H1 (cell line): ENCODE data around the gene TGFBRAP1. TPM values are rescaled to one million over a fixed set of nuclear protein-coding genes. Genes with fewer than 3 reads are reported as not detected.

Experiments used
- ASH2L ChIP-seq: fragments of 200-600, 300-600 bp; sonication (generic); IDR thresholded peaks from one replicate; pipeline ENCODE4 v1.7.1; 2017; ENCODE audit warnings: low read length
- CHD7 ChIP-seq: fragments of 300-600 bp; sonication (generic); IDR thresholded peaks from 2 replicates; pipeline ENCODE4 v1.7.1; 2012; ENCODE audit warnings: low read length, moderate library complexity, mild to moderate bottlenecking, inconsistent platforms; ENCODE audit not compliant: insufficient replicate concordance
- FOSL1 ChIP-seq: IDR thresholded peaks from 2 replicates; pipeline ENCODE4 v1.6.1; 2011; ENCODE audit warnings: mild to moderate bottlenecking, low read depth, low read length, moderate library complexity; ENCODE audit not compliant: insufficient read depth
- JUN ChIP-seq: IDR thresholded peaks from 2 replicates; pipeline ENCODE4 v1.6.1; 2011; ENCODE audit warnings: low read depth, mild to moderate bottlenecking, improper control_type of control experiment, low read length
- KDM5A ChIP-seq: fragments of 200-600 bp; IDR thresholded peaks from 2 replicates; pipeline ENCODE4 v1.7.1; 2012; ENCODE audit warnings: mild to moderate bottlenecking, low read length, inconsistent platforms, mixed read lengths
- NANOG ChIP-seq: IDR thresholded peaks from 2 replicates; pipeline ENCODE4 v1.6.1; 2011; ENCODE audit warnings: low read length, low read depth, mild to moderate bottlenecking, inconsistent platforms; ENCODE audit not compliant: insufficient read depth, poor library complexity, severe bottlenecking
- RAD21 ChIP-seq, 2 experiments: IDR thresholded peaks in 1 of 2; conservative IDR thresholded peaks in 1 of 2; 2 replicates each; pipeline ENCODE4 v1.6.1; 2011; ENCODE audit warnings: low read depth in 2 of 2, low read length in 2 of 2, improper control_type of control experiment in 1 of 2, inconsistent platforms in 1 of 2, mild to moderate bottlenecking in 1 of 2, moderate library complexity in 1 of 2
- RBBP5 ChIP-seq: IDR thresholded peaks from 2 replicates; pipeline ENCODE4 v1.7.1; 2012; ENCODE audit warnings: low read depth, mild to moderate bottlenecking, inconsistent platforms, low read length, moderate library complexity, borderline replicate concordance
- TEAD4 ChIP-seq: IDR thresholded peaks from 2 replicates; pipeline ENCODE4 v1.6.1; 2012; ENCODE audit warnings: low read depth, low read length, inconsistent platforms, mixed read lengths
- ZNF274 ChIP-seq: IDR thresholded peaks from 2 replicates; pipeline ENCODE4 v1.7.0; 2012; ENCODE audit warnings: low read length, borderline replicate concordance; ENCODE audit errors: extremely low read depth
- polyA plus RNA-seq, 7 experiments: library from polyadenylated mRNA; depleted of rRNA in 3 of 7; stranded (reverse) in 5 of 7; unstranded in 2 of 7; fragments of >200 nt in 5 of 7; fragments of 200-250 nt in 2 of 7; gene quantifications; 1 replicate in 5 of 7; 2 replicates in 1 of 7; 4 replicates in 1 of 7; pipeline versions ENCODE4 v1.2.1 to v1.2.3, GENCODE V29; 2011 to 2013; ENCODE audit warnings: missing spikeins in 2 of 7, mixed read lengths in 2 of 7
- total RNA-seq: library from RNA; stranded (reverse); fragmentation: NEBNext Ultra II Directional; extraction: Animal tissue kit (Norgen Biotek cat#: 25700); gene quantifications from 2 replicates; pipeline ENCODE4 v1.2.1, GENCODE V29; 2021

Gene TGFBRAP1
- total and polyA plus RNA-seq, 2 of the 8 experiments (the other 6 are each of a cell fraction or from before 2014, with no cell fraction given): 11.2 to 20.2 TPM

DNA sequence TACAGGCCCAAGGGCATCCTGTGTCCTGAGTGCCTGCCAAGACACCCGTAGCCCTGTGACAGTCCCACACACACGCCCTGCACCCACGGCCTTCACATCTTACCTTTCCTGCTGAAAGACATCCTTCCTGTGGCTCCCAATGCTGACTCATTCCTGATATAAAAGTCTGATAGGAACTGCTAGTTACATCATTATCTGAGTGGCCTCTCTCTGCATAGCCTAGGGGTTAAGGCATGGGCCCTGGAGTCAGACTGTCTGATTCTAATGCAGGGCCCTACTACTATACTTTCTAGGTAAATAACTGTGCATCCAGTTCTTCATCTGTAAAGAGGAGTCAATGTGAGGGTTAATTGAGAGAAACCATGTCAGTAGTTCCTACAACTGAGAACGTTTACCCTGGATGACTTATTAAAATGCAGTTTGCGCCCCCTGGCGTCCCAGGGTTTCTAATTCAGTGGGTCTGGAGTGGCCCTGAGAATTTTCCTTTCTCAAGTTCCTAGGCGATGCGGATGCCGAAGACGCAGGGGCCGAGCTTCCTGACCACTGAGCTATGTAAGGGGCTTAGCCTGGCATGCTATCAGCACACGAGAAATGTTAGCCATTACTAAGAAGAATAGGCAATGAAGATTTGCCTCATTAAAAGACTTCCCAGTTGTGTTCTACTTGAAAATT lies 94.0 kb downstream of the TGFBRAP1 start (continued):
- TF ChIP-seq CHD7 (no peak), JUN (no peak), ASH2L (no peak), RAD21 (IDR thresholded peaks at IDR 0.05 in 1 of 2, conservative IDR thresholded peaks at IDR 0.05 in 1 of 2; ENCODE audit: low read depth in 2 of 2, low read length in 2 of 2) (peak; percentile 79 to 86), KDM5A (no peak), ZNF274 (no peak), FOSL1 (no peak), RBBP5 (no peak), NANOG (no peak), TEAD4 (peak; percentile 39; the same call in 1 of the 2 replicates)
